ENCODE data around the gene CLMP.

Gene CLMP

GRCh38 chr11:123054301-123055065 lies 140.6 kb downstream of the CLMP start:
- Histone ChIP-seq H3K36me3 (peaks cover 46 to 58% (median 56%) of the 10 kb centered on the region in 3 donors), H3K4me1 (peaks cover 0 to 43% (median 34%) of the 10 kb centered on the region in 4 donors), H3K27me3 (no peaks in the 10 kb centered on the region), H3K27ac (no peak overlapping the region), H3K9me3 (no peaks in the 10 kb centered on the region), H3K4me3 (no peak overlapping the region)
- intact Hi-C loops (cut with DNase I; ENCODE audit: low total_unique reads), result no loop called here
- TF ChIP-seq, protein P1, sequence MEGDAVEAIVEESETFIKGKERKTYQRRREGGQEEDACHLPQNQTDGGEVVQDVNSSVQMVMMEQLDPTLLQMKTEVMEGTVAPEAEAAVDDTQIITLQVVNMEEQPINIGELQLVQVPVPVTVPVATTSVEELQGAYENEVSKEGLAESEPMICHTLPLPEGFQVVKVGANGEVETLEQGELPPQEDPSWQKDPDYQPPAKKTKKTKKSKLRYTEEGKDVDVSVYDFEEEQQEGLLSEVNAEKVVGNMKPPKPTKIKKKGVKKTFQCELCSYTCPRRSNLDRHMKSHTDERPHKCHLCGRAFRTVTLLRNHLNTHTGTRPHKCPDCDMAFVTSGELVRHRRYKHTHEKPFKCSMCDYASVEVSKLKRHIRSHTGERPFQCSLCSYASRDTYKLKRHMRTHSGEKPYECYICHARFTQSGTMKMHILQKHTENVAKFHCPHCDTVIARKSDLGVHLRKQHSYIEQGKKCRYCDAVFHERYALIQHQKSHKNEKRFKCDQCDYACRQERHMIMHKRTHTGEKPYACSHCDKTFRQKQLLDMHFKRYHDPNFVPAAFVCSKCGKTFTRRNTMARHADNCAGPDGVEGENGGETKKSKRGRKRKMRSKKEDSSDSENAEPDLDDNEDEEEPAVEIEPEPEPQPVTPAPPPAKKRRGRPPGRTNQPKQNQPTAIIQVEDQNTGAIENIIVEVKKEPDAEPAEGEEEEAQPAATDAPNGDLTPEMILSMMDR (IDR thresholded peaks at IDR 0.05), result peak; percentile 60 to 68
- DNase-seq, result no peak

GRCh38 chr11:123052901-123053721 lies 141.9 kb downstream of the CLMP start:
- H3K27me3 ChIP-seq, result no peaks in the 10 kb centered on the region
- H3K4me1 ChIP-seq, result peaks cover 0 to 30% (median 21%) of the 10 kb centered on the region in 4 donors
- H3K4me3 ChIP-seq, result no peak overlapping the region
- TF ChIP-seq, protein P1 (IDR thresholded peaks at IDR 0.05), result no peak
- intact Hi-C loops (cut with DNase I; ENCODE audit: low total_unique reads), result no loop called here
- H3K27ac ChIP-seq, result no peak overlapping the region
- no peak for DNase-seq
- H3K9me3 ChIP-seq, result no peaks in the 10 kb centered on the region
- H3K36me3 ChIP-seq, result peaks cover 32 to 44% (median 42%) of the 10 kb centered on the region in 3 donors

DNA sequence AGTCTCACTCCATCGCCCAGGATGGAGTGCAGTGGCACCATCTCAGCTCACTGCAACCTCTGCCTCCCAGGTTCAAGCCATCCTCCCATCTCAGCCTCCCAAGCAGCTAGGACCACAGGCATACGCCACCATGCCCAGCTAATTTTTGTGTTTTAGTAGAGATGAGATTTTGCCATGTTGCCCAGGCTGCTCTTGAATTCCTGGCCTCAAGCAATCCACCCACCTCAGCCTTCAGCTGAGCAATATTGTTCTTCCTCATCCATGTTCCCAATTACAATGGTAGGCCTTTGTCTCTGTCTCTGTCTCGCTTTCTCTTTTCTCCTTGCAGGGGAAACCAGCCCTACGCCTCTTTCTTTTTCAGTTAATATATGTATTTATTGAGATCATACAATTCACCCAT lies 143.4 kb downstream of the CLMP start:
- no peak for DNase-seq
- no peaks in the 10 kb centered on the region for H3K9me3 ChIP-seq
- H3K36me3 ChIP-seq, result peaks cover 18 to 30% (median 28%) of the 10 kb centered on the region in 3 donors
- no peak overlapping the region for H3K27ac ChIP-seq
- intact Hi-C loops (cut with DNase I; ENCODE audit: low total_unique reads), result no loop called here
- peaks cover 0 to 15% (median 9%) of the 10 kb centered on the region in 4 donors for H3K4me1 ChIP-seq
- TF ChIP-seq, protein P1 (IDR thresholded peaks at IDR 0.05), result no peak
- no peak overlapping the region for H3K4me3 ChIP-seq
- no peaks in the 10 kb centered on the region for H3K27me3 ChIP-seq

DNA sequence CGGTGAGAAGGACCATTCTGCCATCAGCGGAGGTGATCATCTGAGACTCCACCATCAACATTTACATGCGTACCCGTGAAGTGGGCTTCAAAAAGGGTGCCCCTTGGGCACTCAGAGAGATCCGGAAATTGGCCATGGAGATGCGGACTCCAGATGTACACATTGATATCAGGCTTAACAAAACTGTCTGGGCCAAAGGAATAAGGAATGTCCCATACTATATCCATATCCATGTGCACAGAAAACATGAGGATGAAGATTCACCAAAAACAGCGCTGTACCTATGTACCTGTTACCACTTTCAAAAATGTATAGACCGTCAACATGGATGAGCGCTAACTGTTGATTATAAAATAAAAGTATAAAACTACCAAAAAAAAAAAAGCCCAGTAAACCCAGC lies 143.9 kb downstream of the CLMP start:
- Histone ChIP-seq H3K27me3 (no peaks in the 10 kb centered on the region), H3K27ac (no peak overlapping the region), H3K4me3 (no peak overlapping the region), H3K36me3 (peaks cover 13 to 25% (median 23%) of the 10 kb centered on the region in 3 donors), H3K9me3 (no peaks in the 10 kb centered on the region), H3K4me1 (peaks cover 0 to 10% (median 5%) of the 10 kb centered on the region in 4 donors)
- intact Hi-C loops (cut with DNase I; ENCODE audit: low total_unique reads), result no loop called here
- no peak for DNase-seq
- TF ChIP-seq, protein P1 (IDR thresholded peaks at IDR 0.05), result no peak

GRCh38 chr11:123047947-123048293 lies 147.1 kb downstream of the CLMP start:
- H3K4me1 ChIP-seq, result no peaks in the 10 kb centered on the region
- no peak overlapping the region for H3K27ac ChIP-seq
- H3K27me3 ChIP-seq, result no peaks in the 10 kb centered on the region
- H3K4me3 ChIP-seq, result no peak overlapping the region
- intact Hi-C loops (cut with DNase I; ENCODE audit: low total_unique reads), result no loop called here
- H3K36me3 ChIP-seq, result peaks cover 0 to 3% (median 1%) of the 10 kb centered on the region in 3 donors
- H3K9me3 ChIP-seq, result no peaks in the 10 kb centered on the region
- TF ChIP-seq, protein P1 (IDR thresholded peaks at IDR 0.05), result no peak
- no peak for DNase-seq
